Measurements from ENCODE around the gene CLDN6.
"Not testable (repeated sequence)": the region's sequence is repeated elsewhere in the genome, so short reads cannot be mapped to it uniquely, and the experiment has no call there.

Gene CLDN6

GRCh38 chr16:3017794-3018506 lies at the start of gene CLDN6:
Gene CLDN6 (minus strand): TSS chr16:3018183. CDS start chr16:3016021, 2,162 bp downstream.
- DNase-seq = no peak

- DNase-seq = no peak
These were observed 48.4 kb upstream of the CLDN6 start for GRCh38 chr16:3066440-3066748.

GRCh38 chr16:3065742-3066439 lies 47.9 kb upstream of the CLDN6 start:
- no peak for DNase-seq

- no peak for DNase-seq
These were observed 47.2 kb upstream of the CLDN6 start, which contains the start of gene IL32 for GRCh38 chr16:3065069-3065741. Gene IL32 (plus strand): TSS chr16:3065640. CDS start chr16:3065812, 172 bp downstream.

GRCh38 chr16:3063625-3064386 lies 45.8 kb upstream of the CLDN6 start:
- no peak for DNase-seq

- no peak for DNase-seq
These were observed 44.6 kb upstream of the CLDN6 start for GRCh38 chr16:3062553-3062952.

GRCh38 chr16:3060339-3061127 lies 42.5 kb upstream of the CLDN6 start:
- DNase-seq = no peak

- no peak for DNase-seq
These were observed 41.8 kb upstream of the CLDN6 start for GRCh38 chr16:3059723-3060242.

GRCh38 chr16:3059041-3059722 lies 41.2 kb upstream of the CLDN6 start:
- DNase-seq = peak; percentile 75

GRCh38 chr16:3058139-3059030 lies 40.4 kb upstream of the CLDN6 start:
- DNase-seq = no peak

- no peak for DNase-seq
These were observed 39.5 kb upstream of the CLDN6 start for GRCh38 chr16:3057181-3058138.

GRCh38 chr16:3056336-3057180 lies 38.6 kb upstream of the CLDN6 start:
- no peak for DNase-seq

GRCh38 chr16:3055734-3056115 lies 37.7 kb upstream of the CLDN6 start:
- DNase-seq = not testable (repeated sequence)

GRCh38 chr16:3054965-3055733 lies 37.2 kb upstream of the CLDN6 start:
- no peak for DNase-seq

- DNase-seq = not testable (repeated sequence)
These were observed 35.3 kb upstream of the CLDN6 start for GRCh38 chr16:3053330-3053710.

GRCh38 chr16:3052571-3053329 lies 34.8 kb upstream of the CLDN6 start:
- DNase-seq = not testable (repeated sequence)

GRCh38 chr16:3051494-3051893 lies 33.5 kb upstream of the CLDN6 start:
- no peak for DNase-seq
